OCI-LY7 (cell line): Measurements from ENCODE around the gene LZTFL1.

Experiments
- CTCF ChIP-seq: fragments of 200-600 bp; sonication (generic); conservative IDR thresholded peaks from 2 replicates; pipeline ENCODE4 v1.5.1; 2014; ENCODE audit warnings: mild to moderate bottlenecking, antibody characterized with exemption, low read length, moderate library complexity, mixed read lengths
- EZH2phosphoT487 ChIP-seq: fragments of 200-600 bp; sonication (generic); IDR thresholded peaks from 2 replicates; pipeline ENCODE4 v1.6.1; 2018; ENCODE audit warnings: low read depth, borderline replicate concordance, mild to moderate bottlenecking, mixed run types, antibody characterized with exemption, low read length, moderate library complexity, mixed read lengths

- no peak for TF ChIP-seq CTCF
- no peak for TF ChIP-seq EZH2phosphoT487
Measured at GRCh38 chr3:45816544-45816943, 25.4 kb downstream of the LZTFL1 start.
